Measurements from ENCODE around the gene MARF1.

GRCh38 chr16:15593235-15593634 lies 49.7 kb downstream of the MARF1 start:
- TF ChIP-seq CTCF (IDR thresholded peaks at IDR 0.05) (no peak), POLR2A (IDR thresholded peaks at IDR 0.05) (no peak)

All from thyroid gland (tissue), 4 donors.